Thyroid gland (tissue), 4 donors: ENCODE data around the gene AMPD2.

ENCODE experiments used
- POLR2A ChIP-seq, 2 donors: fragments of 450-650 bp; IDR thresholded peaks; one replicate each; pipeline ENCODE4 v1.6.1; 2017; ENCODE audit warnings: antibody characterized with exemption in 2 of 2, mild to moderate bottlenecking in 2 of 2, moderate library complexity in 1 of 2
- TF ChIP-seq, protein P1 (sequence below), 6 experiments: fragments of 200-600 bp in 3 of 6; fragments of 450-650 bp in 3 of 6; sonication (generic) in 3 of 6; IDR thresholded peaks; one replicate each; pipeline ENCODE4 v1.5.1; 2016 to 2019; ENCODE audit warnings: antibody characterized with exemption in 6 of 6, mild to moderate bottlenecking in 2 of 6, inconsistent platforms in 1 of 6, moderate library complexity in 1 of 6

DNA sequence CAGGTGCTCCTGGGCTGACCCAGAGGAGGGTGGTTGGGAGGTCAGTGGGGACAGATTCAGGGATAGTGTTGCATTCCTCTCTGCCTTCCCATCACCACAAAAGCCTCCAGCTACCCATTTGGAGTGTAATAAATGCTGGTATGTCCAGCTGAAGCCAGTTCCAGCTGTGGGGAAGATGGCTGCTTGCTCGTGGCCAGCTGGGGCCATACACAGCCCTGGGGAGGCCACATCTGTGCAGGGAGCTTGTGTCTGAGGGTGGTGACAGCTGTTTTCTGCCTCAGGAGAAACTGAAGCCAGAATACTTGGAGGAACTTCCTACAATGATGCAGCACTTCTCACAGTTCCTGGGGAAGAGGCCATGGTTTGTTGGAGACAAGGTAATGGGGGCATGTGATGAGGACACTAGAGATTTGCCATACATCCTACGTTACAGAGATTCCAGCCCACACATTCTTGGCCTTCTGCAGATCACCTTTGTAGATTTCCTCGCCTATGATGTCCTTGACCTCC is 39.0 kb downstream of the AMPD2 start:
- TF ChIP-seq, protein P1, sequence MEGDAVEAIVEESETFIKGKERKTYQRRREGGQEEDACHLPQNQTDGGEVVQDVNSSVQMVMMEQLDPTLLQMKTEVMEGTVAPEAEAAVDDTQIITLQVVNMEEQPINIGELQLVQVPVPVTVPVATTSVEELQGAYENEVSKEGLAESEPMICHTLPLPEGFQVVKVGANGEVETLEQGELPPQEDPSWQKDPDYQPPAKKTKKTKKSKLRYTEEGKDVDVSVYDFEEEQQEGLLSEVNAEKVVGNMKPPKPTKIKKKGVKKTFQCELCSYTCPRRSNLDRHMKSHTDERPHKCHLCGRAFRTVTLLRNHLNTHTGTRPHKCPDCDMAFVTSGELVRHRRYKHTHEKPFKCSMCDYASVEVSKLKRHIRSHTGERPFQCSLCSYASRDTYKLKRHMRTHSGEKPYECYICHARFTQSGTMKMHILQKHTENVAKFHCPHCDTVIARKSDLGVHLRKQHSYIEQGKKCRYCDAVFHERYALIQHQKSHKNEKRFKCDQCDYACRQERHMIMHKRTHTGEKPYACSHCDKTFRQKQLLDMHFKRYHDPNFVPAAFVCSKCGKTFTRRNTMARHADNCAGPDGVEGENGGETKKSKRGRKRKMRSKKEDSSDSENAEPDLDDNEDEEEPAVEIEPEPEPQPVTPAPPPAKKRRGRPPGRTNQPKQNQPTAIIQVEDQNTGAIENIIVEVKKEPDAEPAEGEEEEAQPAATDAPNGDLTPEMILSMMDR (IDR thresholded peaks at IDR 0.05) = no peak
- no peak for TF ChIP-seq POLR2A (IDR thresholded peaks at IDR 0.05)
